ENCODE results near the gene GDA. TPM values are rescaled to one million over a fixed set of nuclear protein-coding genes. Genes with fewer than 3 reads are reported as not detected.
A peak's percentile ranks its signal among the peaks of the same experiment; 100 is the strongest.

Gene GDA
- total RNA-seq, 1 experiment from 2014 or later: 142 TPM

DNA sequence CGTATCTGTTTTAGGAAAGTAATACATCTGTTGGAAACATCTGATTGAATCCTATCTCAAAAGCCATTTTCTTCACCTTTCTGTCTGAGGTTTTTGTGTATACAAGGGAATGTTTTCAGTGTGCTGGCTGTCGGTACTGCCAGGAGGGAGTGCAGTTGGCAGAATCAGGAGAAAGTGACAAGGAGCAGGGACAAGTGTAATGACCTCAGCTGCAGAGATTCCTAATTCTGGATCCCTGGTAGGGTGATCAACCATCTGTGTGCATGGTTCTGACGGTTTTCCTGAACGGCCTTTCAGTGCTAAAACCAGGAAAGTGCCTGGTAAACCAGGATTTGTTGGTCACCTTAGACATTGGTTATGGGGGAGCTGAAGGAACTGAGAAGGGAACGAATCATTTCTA lies 1.6 kb upstream of the GDA start:
- POLR2A ChIA-PET (ENCODE audit: unreplicated experiment): interaction anchor here (0.7 kb wide), 2 partner anchors 17 to 168 kb away, joined by 5 to 6 read pairs; no protein-coding TSS in a partner anchor
- H3K27me3 ChIP-seq (ENCODE audit: insufficient read depth, low read depth): no peaks in the 10 kb centered on the region
- TF ChIP-seq CTCF (conservative IDR thresholded peaks at IDR 0.05) (no peak), EZH2 (IDR thresholded peaks at IDR 0.05; ENCODE audit: low read depth) (no peak)
- peak overlapping the region; percentile 27 for H3K4me2 ChIP-seq
- peak overlapping the region; percentile 83 for H3K27ac ChIP-seq
- no peaks in the 10 kb centered on the region for H3K9me2 ChIP-seq (ENCODE audit: insufficient read depth)
- intact Hi-C loops (cut with micrococcal nuclease; ENCODE audit: unreplicated experiment): loop anchor here (1.0 to 10.0 kb wide), 4 partner anchors 8 to 1007 kb away; partner anchors contain the start of gene ANXA1
- H3K4me1 ChIP-seq (replicated peaks; ENCODE audit: insufficient read depth): peaks cover 62% of the 10 kb centered on the region
- H3F3A ChIP-seq (ENCODE audit: insufficient read depth, low read depth): peaks cover 33% of the 10 kb centered on the region; the same call in 1 of the 2 replicates
- no peak for DNase-seq
- H2AFZ ChIP-seq: no peak overlapping the region
- H3K4me3 ChIP-seq: no peak overlapping the region
- peaks cover 36% of the 10 kb centered on the region for H3K79me2 ChIP-seq (ENCODE audit: low read depth)
- H3K9me3 ChIP-seq (ENCODE audit: insufficient read depth, low read depth): no peaks in the 10 kb centered on the region
- CTCF ChIA-PET: interaction anchor here (1.4 to 2.7 kb wide), 2 partner anchors 109 to 135 kb away, joined by 6 to 11 read pairs; no protein-coding TSS in a partner anchor
- H3K36me3 ChIP-seq (ENCODE audit: low read depth): no peaks in the 10 kb centered on the region
- BruUV-seq (replicated peaks): no TSS peak
- no peaks in the 10 kb centered on the region for H4K20me1 ChIP-seq (ENCODE audit: insufficient read depth)

- ChIA-PET CTCF (no interaction called here), POLR2A (ENCODE audit: unreplicated experiment) (interaction anchor here (1.0 kb wide), 1 partner anchor 239 kb away, joined by 4 read pairs; the partner anchor contains the start of genes ABHD17B and C9orf85)
- H3K36me3 ChIP-seq (ENCODE audit: low read depth): no peaks in the 10 kb centered on the region
- H3K4me1 ChIP-seq (replicated peaks; ENCODE audit: insufficient read depth): peaks cover 71% of the 10 kb centered on the region
- no peak for DNase-seq
- peak overlapping the region; percentile 85 for H3K4me2 ChIP-seq
- H3K79me2 ChIP-seq (ENCODE audit: low read depth): peaks cover 49% of the 10 kb centered on the region
- TF ChIP-seq CTCF (conservative IDR thresholded peaks at IDR 0.05) (no peak), EZH2 (IDR thresholded peaks at IDR 0.05; ENCODE audit: low read depth) (no peak)
- peak overlapping the region; percentile 76; the same call in 1 of the 2 replicates for H2AFZ ChIP-seq
- no peaks in the 10 kb centered on the region for H3K27me3 ChIP-seq (ENCODE audit: insufficient read depth, low read depth)
- BruUV-seq (replicated peaks): no TSS peak
- peak overlapping the region; percentile 68 for H3K4me3 ChIP-seq
- H3K9me3 ChIP-seq (ENCODE audit: insufficient read depth, low read depth): no peaks in the 10 kb centered on the region
- no peaks in the 10 kb centered on the region for H3K9me2 ChIP-seq (ENCODE audit: insufficient read depth)
- peaks cover 44% of the 10 kb centered on the region for H3F3A ChIP-seq (ENCODE audit: insufficient read depth, low read depth)
- intact Hi-C loops (cut with micrococcal nuclease; ENCODE audit: unreplicated experiment): loop anchor here (5.0 kb wide), 1 partner anchor 52 kb away; no protein-coding TSS in a partner anchor
- peak overlapping the region; percentile 71 for H3K27ac ChIP-seq
- H4K20me1 ChIP-seq (ENCODE audit: insufficient read depth): no peaks in the 10 kb centered on the region
These were observed 887 bp downstream of the GDA start for GRCh38 chr9:72150127-72150526.

DNA sequence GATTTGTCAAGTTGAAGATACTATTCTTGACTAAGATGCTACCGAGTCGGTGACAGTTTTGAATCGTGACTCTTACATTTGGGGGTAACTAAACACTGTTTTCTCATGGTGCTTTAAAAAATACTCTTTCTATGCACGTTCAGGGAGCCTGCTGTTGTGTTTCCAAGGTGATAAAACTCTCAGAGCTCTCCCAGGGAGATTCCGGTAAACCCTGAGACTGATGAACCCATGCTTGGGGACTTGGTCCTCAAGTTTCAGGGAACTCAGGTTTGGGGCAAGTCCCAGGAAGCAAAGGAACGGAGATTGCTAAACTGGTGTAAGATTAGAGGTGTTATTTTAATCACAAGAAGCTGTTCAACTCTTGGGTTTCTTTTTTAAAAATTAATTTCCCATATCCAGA lies 1.4 kb downstream of the GDA start:
- H3K27me3 ChIP-seq (ENCODE audit: insufficient read depth, low read depth): no peaks in the 10 kb centered on the region
- BruUV-seq (replicated peaks): no TSS peak
- peak overlapping the region; percentile 85 for H3K4me2 ChIP-seq
- ChIA-PET POLR2A (ENCODE audit: unreplicated experiment) (interaction anchor here (0.6 to 1.0 kb wide), 2 partner anchors 201 to 239 kb away, joined by 4 read pairs; partner anchors contain the start of genes ABHD17B and C9orf85), CTCF (no interaction called here)
- H4K20me1 ChIP-seq (ENCODE audit: insufficient read depth): no peaks in the 10 kb centered on the region
- H3K9me2 ChIP-seq (ENCODE audit: insufficient read depth): no peaks in the 10 kb centered on the region
- peaks cover 54% of the 10 kb centered on the region for H3K79me2 ChIP-seq (ENCODE audit: low read depth)
- H3F3A ChIP-seq (ENCODE audit: insufficient read depth, low read depth): peaks cover 46% of the 10 kb centered on the region
- no peaks in the 10 kb centered on the region for H3K9me3 ChIP-seq (ENCODE audit: insufficient read depth, low read depth)
- TF ChIP-seq EZH2 (IDR thresholded peaks at IDR 0.05; ENCODE audit: low read depth): no peak
- TF ChIP-seq CTCF (conservative IDR thresholded peaks at IDR 0.05): no peak
- intact Hi-C loops (cut with micrococcal nuclease; ENCODE audit: unreplicated experiment): loop anchor here (5.0 kb wide), 1 partner anchor 52 kb away; no protein-coding TSS in a partner anchor
- H3K36me3 ChIP-seq (ENCODE audit: low read depth): no peaks in the 10 kb centered on the region
- peak overlapping the region; percentile 71 for H3K27ac ChIP-seq
- peak overlapping the region; percentile 68 for H3K4me3 ChIP-seq
- H3K4me1 ChIP-seq (replicated peaks; ENCODE audit: insufficient read depth): peaks cover 69% of the 10 kb centered on the region
- no peak overlapping the region for H2AFZ ChIP-seq
- peak in 1 of 2 experiments; percentile 53 for DNase-seq
